HG03196 (cell line): ENCODE results near the gene SUMO4.

Experiments used
- ATAC-seq: cut with Tn5 transposase; IDR thresholded peaks from one replicate; pipeline ENCODE4 v1.9.1; 2021; ENCODE audit not compliant: unreplicated experiment

SUMO4 gene

DNA sequence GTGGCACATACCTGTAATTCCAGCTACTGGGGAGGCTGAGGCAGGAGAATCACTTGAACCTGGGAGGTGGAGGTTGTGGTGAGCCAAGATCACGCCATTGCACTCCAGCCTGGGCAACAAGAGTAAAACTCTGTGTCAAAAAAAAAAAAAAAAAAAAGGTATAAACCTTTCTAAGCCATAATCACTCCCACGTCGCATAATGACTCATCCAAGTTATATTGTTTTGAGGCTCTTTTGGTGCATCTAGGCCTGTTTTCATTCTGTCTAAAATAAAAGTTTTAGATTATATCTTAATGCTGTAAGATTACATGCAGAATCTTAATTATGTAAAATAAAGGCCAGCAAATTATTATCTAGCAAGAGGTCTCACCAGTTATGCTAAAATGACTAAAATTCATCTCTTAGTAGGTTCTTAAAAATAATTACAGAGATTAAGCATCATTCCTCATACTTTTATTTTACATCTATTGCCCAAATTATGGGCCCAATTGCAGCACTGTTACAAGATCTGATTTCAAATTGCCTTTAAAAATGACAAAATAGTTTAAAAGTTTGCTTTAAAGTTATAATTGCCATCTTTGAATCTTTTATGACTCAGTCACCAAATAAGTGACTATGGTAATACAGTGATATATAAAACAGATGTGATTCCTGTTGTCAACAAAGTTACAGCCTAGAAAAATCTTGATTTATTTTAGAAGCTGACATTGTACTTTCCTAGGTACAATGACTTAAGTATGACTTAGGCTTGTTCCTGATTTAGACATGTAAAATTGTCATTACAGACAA lies 10.4 kb upstream of the SUMO4 start:
- no peak for ATAC-seq

DNA sequence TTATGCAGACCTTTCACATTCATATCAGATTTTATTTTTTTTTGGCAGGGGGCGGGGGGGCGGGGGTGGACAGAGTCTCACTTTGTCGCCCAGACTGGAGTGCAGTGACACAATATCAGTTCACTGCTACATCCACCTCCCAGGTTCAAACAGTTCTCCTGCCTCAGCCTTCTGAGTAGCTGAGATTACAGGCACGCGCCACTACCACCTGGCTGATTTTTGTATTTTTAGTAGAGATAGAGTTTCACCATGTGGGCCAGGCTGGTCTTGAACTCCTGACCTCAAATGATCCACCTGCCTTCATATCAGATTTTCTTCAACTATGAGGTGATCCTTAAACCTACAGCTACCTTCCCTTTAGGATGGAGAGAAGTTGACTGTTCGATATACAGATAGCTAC lies 8.0 kb upstream of the SUMO4 start:
- ATAC-seq: no peak

- no peak for ATAC-seq
Measured at GRCh38 chr6:149392535-149392934, 7.5 kb upstream of the SUMO4 start.

DNA sequence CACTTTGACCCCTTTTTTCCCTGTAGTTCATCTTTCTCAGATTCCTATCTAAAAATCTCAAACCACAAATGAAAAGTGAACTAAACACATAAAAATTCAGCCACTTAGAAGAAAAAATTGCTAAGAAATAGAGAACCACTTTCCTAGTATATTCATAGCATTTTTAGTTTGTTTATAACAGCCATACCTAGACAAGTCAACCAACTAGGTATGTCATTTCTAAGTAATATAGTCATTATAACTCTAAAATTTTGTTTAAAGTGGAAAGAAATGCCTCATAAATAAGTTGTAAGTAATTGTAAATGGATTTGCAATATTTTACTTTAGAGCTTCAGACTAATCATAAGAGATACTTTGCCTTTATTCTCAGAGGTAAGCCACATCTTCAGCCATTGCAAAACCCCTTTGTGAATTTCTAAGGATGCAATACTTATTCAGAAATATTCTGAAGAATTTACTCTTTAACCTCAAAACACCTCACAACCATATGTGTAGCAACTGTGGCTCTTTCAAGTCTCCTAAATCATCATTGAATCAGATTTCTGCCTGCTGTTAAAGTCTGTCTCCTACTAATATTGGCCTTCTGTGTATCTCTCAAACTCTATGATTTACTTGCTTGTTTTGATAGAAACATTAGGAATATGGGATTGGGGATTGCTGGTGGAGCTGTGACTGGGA lies 6.9 kb upstream of the SUMO4 start:
- no peak for ATAC-seq

- no peak for ATAC-seq
Measured at GRCh38 chr6:149395185-149395584, 4.9 kb upstream of the SUMO4 start.

DNA sequence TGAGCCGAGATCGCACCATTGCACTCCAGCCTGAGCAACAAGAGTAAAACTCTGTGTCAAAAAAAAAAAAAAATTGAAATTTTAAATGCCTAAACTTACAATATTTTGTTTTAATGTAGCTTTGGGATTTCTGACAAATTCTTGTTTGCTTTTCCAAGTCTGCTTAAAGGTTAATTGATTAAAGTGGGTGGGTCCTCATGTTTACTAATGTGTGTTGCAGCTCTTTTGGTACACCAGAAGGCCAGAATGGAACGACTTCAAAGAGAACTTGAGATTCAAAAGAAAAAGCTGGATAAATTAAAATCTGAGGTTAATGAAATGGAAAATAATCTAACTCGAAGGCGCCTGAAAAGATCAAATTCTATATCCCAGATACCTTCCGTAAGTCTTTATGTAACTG lies 2.7 kb upstream of the SUMO4 start:
- ATAC-seq: no peak

DNA sequence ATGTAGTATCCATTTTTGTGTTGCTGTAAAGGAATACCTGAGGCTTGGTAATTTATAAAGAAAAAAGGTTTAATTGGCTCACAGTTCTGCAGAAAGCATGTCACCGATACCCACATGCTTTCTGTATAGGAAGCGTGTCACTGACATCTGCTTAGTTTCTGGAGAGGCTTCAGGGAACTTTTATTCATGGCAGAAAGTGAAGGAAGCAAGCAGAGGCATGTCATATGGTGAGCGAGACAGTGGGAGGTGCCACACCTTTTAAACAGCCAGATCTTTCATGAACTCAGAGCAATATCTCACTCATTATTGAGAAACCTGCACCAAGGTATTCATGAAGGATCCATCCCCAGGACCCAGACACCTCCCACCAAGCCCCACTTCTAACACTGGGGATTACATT lies 3.5 kb downstream of the SUMO4 start:
- ATAC-seq: no peak

DNA sequence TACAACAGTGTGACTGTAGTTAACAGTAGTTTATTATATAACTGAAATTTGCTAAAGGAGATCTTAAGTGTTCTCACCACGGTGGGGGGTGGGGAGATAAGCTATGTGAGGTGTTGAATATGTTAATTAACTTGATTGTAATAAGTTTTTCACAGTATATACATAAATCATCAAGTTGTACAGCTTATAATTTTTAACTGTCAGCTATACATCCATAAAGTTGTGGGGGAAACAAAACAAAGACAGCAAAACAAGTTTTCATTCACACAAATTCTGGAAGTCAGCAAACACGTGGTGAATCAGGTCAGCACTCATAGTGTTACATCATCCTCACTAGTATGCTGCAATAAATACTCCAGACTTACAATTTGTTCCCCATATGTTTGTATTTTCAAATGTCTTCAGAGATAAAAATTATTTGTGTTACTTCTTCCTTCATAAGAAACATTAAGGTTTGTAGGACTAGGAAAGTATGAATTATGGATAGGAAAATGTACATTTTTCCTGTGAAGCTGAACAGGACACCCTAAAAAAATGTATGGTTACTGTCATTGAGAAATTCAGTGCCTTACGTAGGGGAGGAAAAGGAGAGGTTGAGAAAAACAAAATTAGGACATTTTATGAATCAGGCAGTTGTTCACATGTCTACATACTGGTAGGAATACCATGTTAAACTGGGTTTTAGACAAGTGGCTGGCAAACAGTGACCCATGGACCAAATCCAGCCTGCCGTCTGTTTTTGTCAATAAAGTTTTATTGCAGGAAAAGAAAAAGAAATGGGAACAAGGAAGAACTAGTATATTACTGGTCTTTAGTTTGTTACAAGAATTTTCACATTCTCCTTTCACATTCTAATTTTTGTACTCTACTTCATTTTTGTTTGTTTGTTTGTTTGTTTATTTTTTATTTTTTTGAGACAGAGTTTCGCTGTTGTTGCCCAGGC lies 6.0 kb downstream of the SUMO4 start:
- no peak for ATAC-seq

- ATAC-seq: no peak
Measured at GRCh38 chr6:149409617-149410016, 9.6 kb downstream of the SUMO4 start.

GRCh38 chr6:149410557-149410956 lies 10.5 kb downstream of the SUMO4 start:
- no peak for ATAC-seq

DNA sequence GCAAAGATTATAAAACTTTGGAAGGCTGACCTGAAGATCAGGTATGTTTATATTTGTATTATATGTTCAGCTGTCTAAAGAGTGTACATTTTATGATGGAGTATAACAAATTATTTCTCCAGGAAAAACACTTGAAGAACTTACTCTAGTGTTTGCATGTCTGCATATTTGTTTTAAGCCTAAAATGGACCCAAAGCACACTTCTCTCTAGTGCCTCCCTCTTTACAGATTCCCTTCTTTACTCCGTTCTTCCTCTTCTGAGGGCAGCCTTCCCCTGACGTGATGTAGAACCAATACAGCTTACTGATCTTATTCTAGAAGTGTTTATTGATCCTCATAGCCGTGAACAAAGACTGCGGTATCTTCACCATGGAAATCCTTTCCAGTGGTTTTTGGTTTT lies 13.9 kb downstream of the SUMO4 start:
- ATAC-seq: no peak

- ATAC-seq: no peak
Measured at GRCh38 chr6:149414821-149415220, 14.8 kb downstream of the SUMO4 start.

DNA sequence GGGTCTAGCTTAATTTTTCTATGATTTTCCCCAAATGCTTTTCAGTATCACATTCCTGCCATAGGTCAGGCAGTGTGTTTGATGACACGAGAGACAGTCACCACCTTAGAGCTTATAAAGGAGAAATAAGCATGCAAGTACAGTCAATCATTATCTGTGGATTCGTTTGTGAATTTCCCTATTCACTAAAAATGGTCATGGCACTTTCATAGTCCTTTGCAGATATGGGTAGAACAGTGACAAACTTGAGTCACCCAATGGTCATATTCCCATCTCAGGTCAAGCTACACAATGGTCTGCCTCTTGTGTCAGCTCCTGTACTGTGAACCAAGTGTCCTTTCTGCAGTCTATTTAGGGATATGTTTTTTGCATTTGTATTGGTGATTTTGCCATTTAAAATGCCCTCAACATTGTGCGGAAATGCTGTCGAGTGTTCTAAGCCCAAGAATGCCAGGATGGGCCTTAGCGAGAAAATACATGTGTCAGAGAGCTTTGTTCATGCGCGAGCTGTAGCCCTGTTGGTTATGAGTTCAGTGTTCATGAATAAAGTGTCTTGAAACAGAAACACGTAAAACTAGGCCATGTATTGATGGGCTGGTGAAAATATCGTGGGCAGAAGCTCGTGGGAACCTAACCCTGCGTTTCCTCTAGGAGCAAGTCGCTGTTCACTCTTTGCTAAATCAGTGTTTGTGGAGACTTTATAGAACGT lies 19.8 kb downstream of the SUMO4 start:
- ATAC-seq: no peak

- ATAC-seq: no peak
Measured at GRCh38 chr6:149421132-149421531, 21.1 kb downstream of the SUMO4 start.

DNA sequence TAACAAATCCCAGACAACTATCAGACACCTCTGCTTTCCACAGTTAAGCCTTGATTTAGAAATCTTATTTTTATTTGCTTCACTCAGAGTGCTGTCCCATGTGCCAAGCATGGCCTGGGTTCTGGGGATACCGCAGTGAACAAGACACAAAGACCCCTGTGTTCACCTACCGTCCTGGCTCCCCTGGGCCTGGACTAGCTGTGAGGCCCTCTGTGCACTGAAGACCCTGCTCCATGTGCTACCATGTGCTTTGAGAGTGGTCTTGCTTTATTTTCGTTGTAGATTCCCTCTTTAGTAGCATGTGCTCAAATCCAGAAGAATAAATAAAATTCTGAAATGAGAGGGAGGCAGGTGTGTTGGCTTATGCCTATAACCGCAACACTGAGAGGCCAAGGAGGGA lies 22.5 kb downstream of the SUMO4 start:
- no peak for ATAC-seq

DNA sequence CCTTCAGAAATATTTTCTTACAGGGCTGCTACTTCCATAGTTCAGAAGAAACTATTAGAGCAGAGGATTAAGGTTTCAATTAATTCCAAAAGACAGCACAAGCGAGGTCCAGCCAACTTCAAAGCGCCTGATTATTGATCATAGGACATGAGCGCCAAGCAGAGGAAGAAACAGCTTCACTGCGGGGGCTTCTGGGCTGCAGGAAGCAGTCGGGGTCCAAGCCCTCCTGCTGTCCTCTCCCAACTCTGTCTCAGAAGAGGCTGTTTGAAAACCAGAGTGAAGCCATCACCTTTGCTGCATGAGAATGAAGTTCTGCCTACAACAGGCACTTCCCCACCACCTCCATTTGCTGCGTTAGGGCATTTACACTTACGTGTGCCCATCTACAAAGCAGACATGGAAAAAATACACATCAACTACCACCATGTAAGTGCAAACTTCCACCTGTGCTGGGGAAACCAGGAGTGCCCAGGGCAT lies 23.9 kb downstream of the SUMO4 start:
- ATAC-seq: no peak

DNA sequence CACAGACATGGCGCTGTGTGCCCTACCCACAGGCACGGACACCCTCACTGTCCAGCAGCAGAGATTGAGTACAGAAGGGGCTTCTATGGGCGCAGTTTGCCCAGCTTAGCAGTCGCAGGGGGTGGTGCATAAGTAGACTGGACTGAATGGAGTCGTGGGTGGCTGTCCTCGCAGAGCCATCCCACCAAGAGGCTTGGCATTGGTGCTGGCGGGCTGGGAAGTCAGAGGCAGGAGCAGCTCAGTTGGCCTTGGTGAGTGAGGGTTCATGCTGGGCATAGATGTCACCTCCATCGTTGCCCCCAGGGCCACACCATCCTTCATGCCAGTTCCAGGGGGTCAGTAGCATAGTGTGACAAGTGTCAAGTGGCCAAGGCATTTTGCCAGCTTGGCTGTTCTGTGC lies 25.2 kb downstream of the SUMO4 start:
- ATAC-seq: no peak

DNA sequence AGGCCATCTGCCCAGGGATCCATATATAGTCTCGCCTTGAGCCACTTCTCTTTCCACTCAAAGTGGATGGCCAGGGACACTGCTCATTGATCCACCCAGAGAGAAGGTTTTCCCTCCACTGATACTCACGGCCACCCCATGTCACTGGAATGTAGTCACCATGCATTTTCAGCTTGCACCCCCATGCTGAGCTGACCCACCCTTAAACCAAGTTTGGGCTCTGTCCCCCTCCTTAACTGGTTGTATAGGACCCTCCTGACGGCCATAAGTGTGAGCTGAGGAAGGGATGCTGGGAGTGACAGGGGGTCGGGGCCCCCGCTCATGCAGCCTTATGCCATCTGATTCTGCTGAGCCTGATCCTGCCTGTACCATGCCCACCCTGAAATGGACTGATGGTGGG lies 25.7 kb downstream of the SUMO4 start:
- no peak for ATAC-seq

DNA sequence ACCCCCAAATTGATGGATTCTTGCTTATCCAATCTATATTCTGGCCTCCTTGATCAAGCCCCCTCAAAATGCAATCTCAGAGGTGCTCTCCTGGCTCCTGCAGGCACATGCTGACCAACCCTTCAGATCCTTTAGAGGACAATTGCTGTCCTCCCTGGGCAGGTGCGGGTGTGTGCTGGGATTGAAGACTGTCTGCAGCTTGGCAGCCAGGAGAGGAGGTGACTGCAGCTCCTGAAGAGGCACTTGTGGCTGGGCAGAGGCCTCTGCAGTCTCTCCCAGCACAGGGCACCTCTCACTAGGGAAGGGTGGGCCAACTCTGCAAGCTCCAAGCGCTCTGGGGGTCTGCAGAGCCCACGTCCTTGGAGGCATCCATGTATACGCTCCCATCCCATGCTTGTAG lies 28.5 kb downstream of the SUMO4 start:
- no peak for ATAC-seq

GRCh38 chr6:149429427-149430360 lies 29.6 kb downstream of the SUMO4 start:
- no peak for ATAC-seq
